ENCODE results near the gene BEAN1. TPM values are rescaled to one million over a fixed set of nuclear protein-coding genes. Genes with fewer than 3 reads are reported as not detected.

BEAN1 gene
- total RNA-seq (2022; extraction: Qiagen RNA extraction; ENCODE audit: low read depth) = 2.6 to 4.4 TPM (median 2.9 TPM) in 5 replicates

GRCh38 chr16:66427036-66427860 lies at the start of gene BEAN1:
Gene BEAN1 (plus strand): TSS chr16:66427295. CDS start chr16:66437677, 10,382 bp downstream.

Other genes starting within 250 kb of the BEAN1 start
- 0.18 to 0.35 TPM (median 0.28 TPM) in 5 replicates for gene CDH5, start 60.6 kb upstream of the BEAN1 start, total RNA-seq (2022; extraction: Qiagen RNA extraction; ENCODE audit: low read depth)
- 15.7 to 18.1 TPM (median 16.5 TPM) in 5 replicates for gene TK2, start 122.8 kb downstream of the BEAN1 start, total RNA-seq (2022; extraction: Qiagen RNA extraction; ENCODE audit: low read depth)
- gene CKLF, start 125.3 kb downstream of the BEAN1 start, total RNA-seq (2022; extraction: Qiagen RNA extraction; ENCODE audit: low read depth) = 62.5 to 69.8 TPM (median 66.3 TPM) in 5 replicates
- 0.52 to 1.9 TPM (median 1.3 TPM) in 5 replicates for gene CMTM1, start 139.1 kb downstream of the BEAN1 start, total RNA-seq (2022; extraction: Qiagen RNA extraction; ENCODE audit: low read depth)
- not detected in 5 replicates for gene CMTM2, start 152.2 kb downstream of the BEAN1 start, total RNA-seq (2022; extraction: Qiagen RNA extraction; ENCODE audit: low read depth)
- 71.0 to 78.0 TPM (median 76.7 TPM) in 5 replicates for gene CMTM3, start 177.4 kb downstream of the BEAN1 start, total RNA-seq (2022; extraction: Qiagen RNA extraction; ENCODE audit: low read depth)